CMK (cell line): ENCODE results near the gene ASB15.
"Not testable (repeated sequence)": the region's sequence is repeated elsewhere in the genome, so short reads cannot be mapped to it uniquely, and the experiment has no call there.

ENCODE experiments used
- DNase-seq: peaks from one replicate; pipeline ENCODE4 v3.0.0-alpha.2; 2010; ENCODE audit warnings: low read depth

Gene ASB15

GRCh38 chr7:123601530-123601929, at the start of gene ASB15:
Gene ASB15 (plus strand): TSS chr7:123601821. CDS start chr7:123614503, 12,682 bp downstream.
- no peak for DNase-seq

GRCh38 chr7:123552134-123552533, 49.5 kb upstream of the ASB15 start:
- DNase-seq, result not testable (repeated sequence)

- no peak for DNase-seq
Observed at GRCh38 chr7:123552641-123553040, 49.0 kb upstream of the ASB15 start.

- DNase-seq, result no peak
Observed at GRCh38 chr7:123553159-123553558, 48.5 kb upstream of the ASB15 start.

GRCh38 chr7:123555484-123555883, 46.1 kb upstream of the ASB15 start:
- DNase-seq, result no peak

- no peak for DNase-seq
Observed at GRCh38 chr7:123557016-123557397, 44.6 kb upstream of the ASB15 start.

- peak; percentile 95 for DNase-seq
Observed at GRCh38 chr7:123557398-123558288, 44.0 kb upstream of the ASB15 start, which contains the start of gene NDUFA5. Gene NDUFA5 (minus strand): TSS chr7:123557818. CDS start chr7:123557795, 23 bp downstream.

- DNase-seq, result no peak
Observed at GRCh38 chr7:123558289-123558874, 43.2 kb upstream of the ASB15 start.

GRCh38 chr7:123562121-123562520, 39.5 kb upstream of the ASB15 start:
- no peak for DNase-seq

- no peak for DNase-seq
Observed at GRCh38 chr7:123569352-123570010, 32.1 kb upstream of the ASB15 start.

- no peak for DNase-seq
Observed at GRCh38 chr7:123570390-123571182, 31.0 kb upstream of the ASB15 start.

GRCh38 chr7:123571187-123571586, 30.4 kb upstream of the ASB15 start:
- no peak for DNase-seq

- DNase-seq, result no peak
Observed at GRCh38 chr7:123571684-123572083, 29.9 kb upstream of the ASB15 start.

GRCh38 chr7:123573341-123573740, 28.3 kb upstream of the ASB15 start:
- DNase-seq, result no peak

- no peak for DNase-seq
Observed at GRCh38 chr7:123573896-123574467, 27.6 kb upstream of the ASB15 start.

- DNase-seq, result no peak
Observed at GRCh38 chr7:123579416-123579815, 22.2 kb upstream of the ASB15 start.

GRCh38 chr7:123580406-123581161, 21.0 kb upstream of the ASB15 start:
- no peak for DNase-seq

GRCh38 chr7:123581162-123581459, 20.5 kb upstream of the ASB15 start:
- no peak for DNase-seq

GRCh38 chr7:123583821-123584220, 17.8 kb upstream of the ASB15 start:
- DNase-seq, result no peak

- DNase-seq, result no peak
Observed at GRCh38 chr7:123588376-123588775, 13.2 kb upstream of the ASB15 start.

- DNase-seq, result no peak
Observed at GRCh38 chr7:123594813-123595241, 6.8 kb upstream of the ASB15 start.
